GM19328 (cell line): ENCODE measurements around the gene TUBGCP6.
"Not testable (repeated sequence)": the region's sequence is repeated elsewhere in the genome, so short reads cannot be mapped to it uniquely, and the experiment has no call there.

Experiments
- ATAC-seq: cut with Tn5 transposase; IDR thresholded peaks from one replicate; pipeline ENCODE4 v1.9.1; 2021; ENCODE audit warnings: mild to moderate bottlenecking, moderate library complexity; ENCODE audit not compliant: unreplicated experiment

Gene TUBGCP6

GRCh38 chr22:50215297-50216054 is 29.3 kb downstream of the TUBGCP6 start:
- no peak for ATAC-seq

- ATAC-seq, result no peak
Observed at GRCh38 chr22:50213263-50213662, 31.6 kb downstream of the TUBGCP6 start.

- no peak for ATAC-seq
Observed at GRCh38 chr22:50211147-50211546, 33.7 kb downstream of the TUBGCP6 start.

- ATAC-seq, result no peak
Observed at GRCh38 chr22:50210378-50211139, 34.3 kb downstream of the TUBGCP6 start.

GRCh38 chr22:50209893-50210292 is 34.9 kb downstream of the TUBGCP6 start:
- ATAC-seq, result no peak

DNA sequence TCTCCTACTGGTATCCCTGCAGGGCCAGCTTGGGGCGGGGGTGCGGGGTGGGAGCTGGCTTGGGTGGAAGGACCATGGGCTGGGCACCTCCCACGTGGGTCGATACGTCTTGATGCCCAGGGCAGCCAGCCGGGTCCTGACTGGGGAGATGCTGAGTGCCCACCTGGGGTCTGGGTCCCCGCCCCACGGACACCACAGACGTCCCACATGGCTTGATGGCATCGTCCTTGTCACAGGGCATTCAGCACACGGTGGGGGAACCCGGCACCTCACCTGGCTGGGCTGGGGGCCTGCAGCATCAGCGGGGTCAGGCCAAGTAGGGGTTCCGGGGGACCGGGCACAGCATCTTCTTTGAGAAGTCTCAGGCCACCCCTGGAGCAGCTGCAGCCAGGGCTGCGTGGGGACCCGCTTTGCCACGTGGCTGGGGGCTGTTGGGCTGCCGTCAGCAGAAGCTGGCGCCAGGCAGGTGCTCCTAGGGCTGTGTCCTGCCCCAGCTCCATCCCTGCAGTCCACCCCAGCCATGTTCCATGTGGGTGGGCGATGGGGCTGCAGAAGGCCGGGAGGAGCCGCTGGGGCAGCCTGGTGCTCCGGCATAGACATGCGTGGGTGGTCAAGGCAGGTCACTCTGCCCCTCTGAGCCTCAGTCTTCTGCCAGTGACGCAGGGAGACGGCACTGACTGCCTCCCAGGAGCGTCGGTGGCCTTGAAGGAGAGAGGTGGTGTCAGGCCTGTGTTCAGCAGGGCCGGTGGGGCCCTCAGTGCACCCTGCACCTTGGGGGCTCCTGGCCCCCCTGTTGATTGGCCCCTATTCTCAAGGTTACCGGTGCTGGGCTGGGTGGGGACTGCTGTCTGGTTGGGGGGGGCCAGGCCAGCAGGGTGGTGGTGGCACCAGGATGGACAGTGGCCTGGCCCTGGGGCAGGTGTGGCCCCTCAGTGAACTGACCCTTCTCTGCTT is 35.6 kb downstream of the TUBGCP6 start:
- ATAC-seq, result no peak

GRCh38 chr22:50208430-50208938 is 36.3 kb downstream of the TUBGCP6 start:
- no peak for ATAC-seq

DNA sequence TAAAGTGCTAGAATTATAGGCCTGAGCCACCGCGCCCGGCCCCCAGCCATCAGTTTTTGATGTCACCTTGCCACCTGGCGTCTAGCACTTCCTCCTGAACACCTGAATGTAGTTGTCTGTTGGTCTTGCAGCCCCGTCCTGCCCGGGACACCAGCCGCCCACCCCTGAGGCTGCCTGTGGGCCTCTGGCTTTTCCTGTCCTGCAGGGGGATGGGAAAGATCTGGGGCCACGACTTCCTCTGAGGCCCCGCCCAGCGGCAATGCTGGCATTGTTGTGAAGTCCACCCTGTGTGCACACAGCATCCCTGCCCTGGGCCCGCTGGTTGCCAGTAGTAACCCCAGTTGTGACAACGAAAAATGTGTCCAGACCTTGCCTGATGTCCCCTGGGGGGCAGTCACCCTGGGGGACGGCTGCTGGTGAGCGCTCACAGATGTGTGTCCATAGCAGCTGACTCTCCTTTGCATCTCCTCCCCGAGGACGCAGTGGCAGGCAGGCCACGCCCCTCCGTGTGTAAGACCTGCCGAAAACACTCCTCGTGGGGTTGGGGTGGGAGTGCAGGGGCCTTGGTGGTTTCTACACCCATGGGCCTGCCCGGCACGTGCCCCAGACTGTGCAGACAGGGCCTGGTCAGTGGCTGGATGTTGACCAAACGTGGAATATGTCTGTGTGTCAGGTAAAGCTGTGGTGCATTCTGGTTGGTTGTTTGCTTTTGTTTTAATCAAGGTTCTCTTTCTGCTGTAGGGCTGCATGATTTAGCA is 37.3 kb downstream of the TUBGCP6 start:
- ATAC-seq, result no peak

DNA sequence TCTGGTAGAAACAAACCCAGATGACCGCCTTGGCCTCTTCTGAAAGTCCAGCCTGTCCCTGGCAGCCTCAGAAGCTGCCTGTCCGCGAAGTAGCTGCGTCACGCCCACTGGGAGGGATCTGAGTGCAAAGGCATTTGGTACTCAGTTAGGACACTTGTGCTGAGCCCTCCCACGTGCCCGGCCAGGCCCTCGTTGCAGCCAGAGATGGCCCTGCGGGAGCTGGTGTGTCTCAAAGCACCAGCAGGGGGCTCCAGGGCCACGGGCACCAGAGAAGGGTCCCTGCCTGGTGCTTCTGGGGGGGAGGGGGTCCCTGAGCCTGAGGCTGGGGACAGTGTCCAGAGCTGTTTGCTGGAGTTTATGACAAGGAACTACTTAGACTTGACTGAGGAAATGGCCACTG is 38.2 kb downstream of the TUBGCP6 start:
- ATAC-seq, result no peak

GRCh38 chr22:50205781-50206569 is 38.8 kb downstream of the TUBGCP6 start:
- no peak for ATAC-seq

DNA sequence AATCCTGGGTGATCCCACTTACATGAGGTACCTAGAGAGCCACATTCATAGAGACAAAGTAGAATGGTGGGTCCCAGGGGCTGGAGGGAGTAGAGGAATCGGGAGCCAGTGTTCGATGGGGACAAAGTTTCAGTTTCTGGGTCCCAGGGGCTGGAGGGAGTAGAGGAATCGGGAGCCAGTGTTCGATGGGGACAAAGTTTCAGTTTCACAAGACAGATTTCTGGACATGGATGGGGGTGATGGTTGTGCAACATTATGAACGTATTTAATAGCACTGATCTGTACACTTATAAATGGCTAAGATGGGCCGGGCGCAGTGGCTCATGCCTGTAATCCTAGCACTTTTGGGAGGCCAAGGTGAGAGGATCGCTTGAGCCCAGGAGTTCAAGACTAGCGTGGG is 39.8 kb downstream of the TUBGCP6 start:
- not testable (repeated sequence) for ATAC-seq

- no peak for ATAC-seq
Observed at GRCh38 chr22:50204571-50204970, 40.3 kb downstream of the TUBGCP6 start.

DNA sequence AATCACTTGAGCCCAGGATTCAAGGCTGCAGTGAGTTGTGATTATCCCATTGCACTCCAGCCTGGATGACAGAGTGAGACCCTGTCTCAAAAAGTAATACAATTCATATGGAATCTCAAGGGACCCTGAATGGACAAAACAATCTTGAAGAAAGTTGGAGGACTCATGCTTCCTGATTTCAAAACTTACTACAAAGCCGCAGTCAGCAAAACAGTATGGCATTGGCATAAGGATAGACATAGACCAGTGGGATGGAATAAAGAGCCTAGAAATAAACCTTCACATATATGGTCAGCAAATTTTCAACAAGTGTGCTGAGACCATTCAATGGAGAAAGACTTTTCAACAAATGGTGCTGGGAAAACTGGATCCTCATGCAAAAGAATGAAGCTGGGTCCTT is 41.5 kb downstream of the TUBGCP6 start:
- no peak for ATAC-seq

GRCh38 chr22:50202130-50202666 is 42.6 kb downstream of the TUBGCP6 start:
- ATAC-seq, result no peak

- ATAC-seq, result peak; percentile 24
Observed at GRCh38 chr22:50201191-50202129, 43.4 kb downstream of the TUBGCP6 start.

GRCh38 chr22:50200461-50201190 is 44.2 kb downstream of the TUBGCP6 start, which contains the start of gene SELENOO:
SELENOO (plus strand) TSS chr22:50201011; CDS start chr22:50201037, 26 bp downstream.
- ATAC-seq, result peak; percentile 63

GRCh38 chr22:50199829-50200460 is 44.9 kb downstream of the TUBGCP6 start:
- ATAC-seq, result no peak
